Loucy (cell line): ENCODE measurements around the gene DYRK1B.

Source experiments
- H2AFZ ChIP-seq: fragments of 200-600 bp; sonication (generic); 2 replicates; pipeline ENCODE4 v1.6.0; 2016; ENCODE audit warnings: antibody characterized with exemption, mild to moderate bottlenecking, low read length, moderate library complexity
- H3F3A ChIP-seq: fragments of 200-600 bp; 2 replicates; pipeline ENCODE4 v1.6.0; 2016; ENCODE audit warnings: antibody characterized with exemption, low read depth, mild to moderate bottlenecking
- H3K27me3 ChIP-seq: fragments of 200-600 bp; sonication (generic); 2 replicates; pipeline ENCODE4 v1.6.1; 2014; ENCODE audit warnings: low read length, mild to moderate bottlenecking; ENCODE audit not compliant: insufficient read depth, poor library complexity, severe bottlenecking
- H3K36me3 ChIP-seq: fragments of 200-600 bp; sonication (generic); 2 replicates; pipeline ENCODE4 v1.6.1; 2016; ENCODE audit warnings: low read length; ENCODE audit not compliant: insufficient read depth
- H3K4me1 ChIP-seq: fragments of 200-600 bp; sonication (generic); 2 replicates; pipeline ENCODE4 v1.5.1; 2014; ENCODE audit warnings: low read length, mild to moderate bottlenecking; ENCODE audit not compliant: insufficient read depth, poor library complexity, severe bottlenecking
- H3K4me2 ChIP-seq: fragments of 200-600 bp; sonication (generic); 2 replicates; pipeline ENCODE4 v1.6.0; 2014; ENCODE audit warnings: antibody characterized with exemption, low read length, low read depth, mild to moderate bottlenecking; ENCODE audit not compliant: poor library complexity, severe bottlenecking
- H3K4me3 ChIP-seq: fragments of 200-600 bp; sonication (generic); 2 replicates; pipeline ENCODE4 v1.5.1; 2014; ENCODE audit warnings: low read length, mild to moderate bottlenecking, mixed read lengths; ENCODE audit not compliant: poor library complexity, severe bottlenecking
- H3K79me2 ChIP-seq: fragments of 200-600 bp; sonication (generic); 2 replicates; pipeline ENCODE4 v1.6.1; 2014; ENCODE audit warnings: low read length; ENCODE audit not compliant: insufficient read depth
- H3K9ac ChIP-seq: fragments of 200-600 bp; sonication (generic); 2 replicates; pipeline ENCODE4 v1.6.0; 2014; ENCODE audit warnings: mild to moderate bottlenecking, low read depth, low read length, moderate library complexity; ENCODE audit not compliant: poor library complexity, severe bottlenecking
- H3K9me2 ChIP-seq: fragments of 200-600 bp; sonication (generic); replicated peaks from 2 replicates; pipeline ENCODE4 v1.6.1; 2016; ENCODE audit warnings: low read depth, low read length, mixed read lengths
- H3K9me3 ChIP-seq: fragments of 200-600 bp; sonication (generic); 2 replicates; pipeline ENCODE4 v1.6.1; 2014; ENCODE audit warnings: mild to moderate bottlenecking, antibody characterized with exemption, low read length, low read depth; ENCODE audit not compliant: insufficient read depth
- H4K20me1 ChIP-seq: fragments of 200-600 bp; sonication (generic); 2 replicates; pipeline ENCODE4 v1.6.0; 2014; ENCODE audit warnings: antibody characterized with exemption, low read length, mild to moderate bottlenecking; ENCODE audit not compliant: insufficient read depth, poor library complexity, severe bottlenecking
- CTCF ChIP-seq: fragments of 200-600 bp; sonication (generic); conservative IDR thresholded peaks from 2 replicates; pipeline ENCODE4 v1.5.1; 2014; ENCODE audit warnings: mild to moderate bottlenecking, antibody characterized with exemption, low read length
- EZH2phosphoT487 ChIP-seq: fragments of 200-600 bp; IDR thresholded peaks from 2 replicates; pipeline ENCODE4 v1.6.1; 2018; ENCODE audit warnings: antibody characterized with exemption, mild to moderate bottlenecking, moderate library complexity, borderline replicate concordance

The DYRK1B gene

DNA sequence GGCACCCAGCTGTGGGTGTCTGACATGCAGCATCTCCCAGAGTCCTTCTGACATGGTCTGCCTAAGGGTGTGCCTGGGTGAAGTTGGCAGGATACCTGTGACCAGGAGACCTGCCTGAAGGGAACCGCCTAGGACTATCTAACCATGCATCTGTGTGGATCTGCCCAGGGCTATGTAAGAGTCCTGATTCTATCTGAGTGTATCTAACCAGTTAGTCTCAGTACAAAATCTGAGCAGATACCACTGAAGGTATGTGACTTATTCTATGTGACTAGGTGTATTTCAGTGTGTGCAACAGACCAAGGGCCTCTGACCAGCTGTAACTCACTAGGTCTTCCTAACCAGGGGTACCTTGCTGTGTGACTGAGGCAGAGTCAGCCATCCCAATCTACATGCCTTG lies 40.4 kb upstream of the DYRK1B start:
- Histone ChIP-seq H2AFZ (no peak overlapping the region), H3K9me3 (no peaks in the 10 kb centered on the region), H3K9me2 (no peaks in the 10 kb centered on the region), H3K36me3 (no peaks in the 10 kb centered on the region), H3K4me3 (no peak overlapping the region), H4K20me1 (no peaks in the 10 kb centered on the region), H3F3A (no peaks in the 10 kb centered on the region), H3K79me2 (no peaks in the 10 kb centered on the region), H3K27me3 (no peaks in the 10 kb centered on the region), H3K4me2 (no peak overlapping the region), H3K9ac (no peak overlapping the region), H3K4me1 (no peaks in the 10 kb centered on the region)
- TF ChIP-seq CTCF: no peak
- TF ChIP-seq EZH2phosphoT487: no peak

DNA sequence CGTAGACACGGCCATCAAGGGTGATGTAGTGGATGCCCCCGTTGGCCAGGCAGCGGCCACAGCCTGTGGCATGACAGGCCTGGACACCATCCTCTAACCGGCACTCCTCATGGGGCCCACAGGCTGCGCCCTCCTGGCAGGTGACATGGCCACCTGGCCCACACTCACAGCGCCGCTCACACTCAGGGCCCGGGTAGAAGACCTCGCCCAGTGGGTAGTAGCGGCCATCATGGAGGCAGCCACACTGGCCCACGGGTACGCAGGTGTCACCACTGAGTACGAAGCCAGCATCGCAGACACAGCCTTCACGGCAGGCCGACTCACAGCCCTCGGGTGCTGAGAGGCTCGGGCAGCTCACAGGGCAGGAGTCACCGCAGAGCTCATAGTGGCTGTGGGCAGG lies 39.4 kb upstream of the DYRK1B start:
- H3K9me3 ChIP-seq: no peaks in the 10 kb centered on the region
- no peak overlapping the region for H3K9ac ChIP-seq

GRCh38 chr19:39871886-39872866 lies 38.2 kb upstream of the DYRK1B start:
- no peaks in the 10 kb centered on the region for H3K9me2 ChIP-seq
- H3K36me3 ChIP-seq: no peaks in the 10 kb centered on the region
- H2AFZ ChIP-seq: no peak overlapping the region
- H4K20me1 ChIP-seq: no peaks in the 10 kb centered on the region
- no peaks in the 10 kb centered on the region for H3K27me3 ChIP-seq
- no peaks in the 10 kb centered on the region for H3F3A ChIP-seq
- H3K9ac ChIP-seq: no peak overlapping the region
- no peak overlapping the region for H3K4me2 ChIP-seq
- TF ChIP-seq CTCF (no peak), EZH2phosphoT487 (no peak)
- no peaks in the 10 kb centered on the region for H3K9me3 ChIP-seq
- H3K4me3 ChIP-seq: no peak overlapping the region
- H3K79me2 ChIP-seq: no peaks in the 10 kb centered on the region
- no peaks in the 10 kb centered on the region for H3K4me1 ChIP-seq

More for the DNA sequence above, 39.4 kb upstream of the DYRK1B start:
- Histone ChIP-seq H3K79me2 (no peaks in the 10 kb centered on the region), H3K4me1 (no peaks in the 10 kb centered on the region), H2AFZ (no peak overlapping the region), H3K4me2 (no peak overlapping the region), H3K4me3 (no peak overlapping the region), H3K36me3 (no peaks in the 10 kb centered on the region), H3K9me2 (no peaks in the 10 kb centered on the region), H3F3A (no peaks in the 10 kb centered on the region), H3K27me3 (no peaks in the 10 kb centered on the region), H4K20me1 (no peaks in the 10 kb centered on the region)
- TF ChIP-seq CTCF (no peak), EZH2phosphoT487 (no peak)
